SKM-1 (cell line): ENCODE data around the gene RRH.

ENCODE experiments used
- DNase-seq: peaks from one replicate; lab custom pipeline; 2025; ENCODE audit not compliant: unreplicated experiment; lab: John Stamatoyannopoulos, UW

The RRH gene

GRCh38 chr4:109879636-109880314 lies 52.0 kb downstream of the RRH start:
- no peak for DNase-seq

GRCh38 chr4:109886303-109886702 lies 58.5 kb downstream of the RRH start:
- DNase-seq = no peak

DNA sequence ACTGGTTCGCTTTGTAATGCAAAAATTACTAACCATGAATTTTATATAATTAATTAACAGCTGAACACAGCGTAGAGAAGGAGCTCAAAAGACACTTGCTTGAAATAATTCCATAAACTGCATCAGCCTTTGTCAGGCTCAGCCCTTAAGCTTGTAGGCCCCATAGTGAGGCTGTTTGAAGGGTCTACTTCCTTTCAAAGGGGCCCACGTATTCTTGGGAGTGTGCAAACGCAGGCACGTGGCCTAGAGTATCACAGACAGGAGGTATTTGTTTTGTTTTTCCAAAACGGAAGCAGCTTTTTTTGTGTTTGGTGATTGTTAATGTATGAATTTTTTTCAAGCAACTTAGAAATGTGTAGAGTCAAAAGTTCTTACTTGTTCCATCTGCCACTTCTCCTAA lies 59.3 kb downstream of the RRH start:
- no peak for DNase-seq

DNA sequence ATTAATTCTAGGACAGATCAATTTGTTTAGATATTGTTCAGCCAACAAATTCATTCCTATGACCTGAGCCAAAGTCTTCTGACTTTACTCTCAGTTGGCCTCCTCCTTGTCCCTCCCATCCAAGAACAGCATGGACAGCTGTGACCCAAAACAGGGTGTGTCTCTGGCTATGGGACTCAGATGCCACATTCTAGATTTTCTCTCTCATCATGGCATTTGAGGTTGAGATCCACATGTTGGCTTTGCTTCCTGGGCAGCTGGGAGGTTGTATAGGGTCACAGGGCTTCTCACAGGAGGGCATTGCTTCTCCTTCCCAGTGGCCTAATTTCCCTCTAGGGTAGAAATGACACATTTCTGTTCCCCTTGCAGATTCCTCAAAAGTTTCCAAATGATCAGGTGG lies 62.3 kb downstream of the RRH start:
- DNase-seq = no peak
